Dermis blood vessel endothelial cell (primary cell): ENCODE data around the gene GRID1. TPM values are rescaled to one million over a fixed set of nuclear protein-coding genes. Genes with fewer than 3 reads are reported as not detected.

Experiments used
- DNase-seq: peaks from one replicate; pipeline ENCODE4 v3.0.0; 2010
- total RNA-seq: library from RNA; depleted of rRNA; stranded (reverse); fragments of >200 nt; gene quantifications from 2 replicates; pipeline ENCODE4 v1.2.3, GENCODE V29; 2014

GRID1 gene
- total RNA-seq, 1 donor from 2014 or later, result not detected

- DNase-seq, result no peak
Observed at GRCh38 chr10:86312701-86313270, 53.8 kb downstream of the GRID1 start.

GRCh38 chr10:86311906-86312305, 54.7 kb downstream of the GRID1 start:
- DNase-seq, result no peak

DNA sequence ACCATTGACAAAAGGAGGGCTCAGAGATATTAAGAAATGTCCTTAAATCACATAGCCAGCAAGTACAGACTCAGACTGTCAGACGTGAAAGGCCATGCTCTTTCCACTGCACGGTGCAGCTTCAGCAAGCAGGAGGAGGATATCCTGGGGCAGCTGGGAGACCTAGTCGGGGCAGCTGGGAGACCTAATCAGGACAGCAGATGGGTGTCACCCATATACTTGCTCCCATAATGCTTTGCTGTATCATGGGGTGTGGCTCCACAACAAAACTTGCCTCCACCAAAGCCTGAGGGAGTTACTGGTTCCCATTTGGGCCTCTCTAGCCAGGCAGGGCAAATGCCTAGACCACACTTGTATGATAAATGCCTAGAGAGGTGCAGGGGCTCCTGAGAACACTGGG, 55.4 kb downstream of the GRID1 start:
- DNase-seq, result no peak

DNA sequence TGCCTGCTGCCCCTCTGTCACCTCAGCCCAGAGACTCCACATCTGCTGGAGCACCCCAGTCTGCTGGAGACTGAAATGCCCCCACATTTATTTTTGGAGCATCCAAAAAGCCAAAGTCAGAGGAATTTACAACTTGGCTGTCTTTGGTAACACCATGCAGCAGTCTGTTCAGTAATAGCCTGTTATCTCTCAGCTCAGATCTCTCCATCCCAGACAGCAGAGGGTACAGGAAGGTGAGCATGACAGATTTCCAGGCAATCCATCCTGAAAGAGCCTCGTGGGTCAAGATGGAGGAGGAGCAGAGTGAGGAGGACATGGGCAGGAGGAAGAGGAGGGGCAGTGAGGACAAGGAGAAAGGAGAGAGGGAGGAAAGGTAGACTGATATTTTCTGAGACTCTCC, 55.9 kb downstream of the GRID1 start:
- no peak for DNase-seq

- DNase-seq, result no peak
Observed at GRCh38 chr10:86310291-86310690, 56.3 kb downstream of the GRID1 start.

DNA sequence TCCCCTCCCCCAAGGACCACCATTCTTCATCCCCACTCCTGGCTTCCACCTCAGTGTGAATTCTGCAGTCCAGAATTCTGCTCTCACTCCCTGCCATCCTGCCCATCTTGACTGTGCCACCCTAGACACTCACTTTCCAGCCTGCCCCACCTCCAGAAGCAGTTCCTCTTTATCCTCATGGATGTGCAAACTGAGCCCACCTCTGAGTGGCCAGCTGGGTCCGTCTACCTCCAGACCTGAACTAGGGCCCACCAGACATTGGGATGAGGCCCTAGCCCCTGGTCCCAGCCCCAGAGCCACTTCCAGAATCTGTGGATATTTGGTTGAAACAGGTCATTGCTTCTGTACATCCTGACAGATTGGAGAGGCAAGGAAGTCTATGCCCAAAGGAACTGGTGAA, 58.5 kb downstream of the GRID1 start:
- no peak for DNase-seq

DNA sequence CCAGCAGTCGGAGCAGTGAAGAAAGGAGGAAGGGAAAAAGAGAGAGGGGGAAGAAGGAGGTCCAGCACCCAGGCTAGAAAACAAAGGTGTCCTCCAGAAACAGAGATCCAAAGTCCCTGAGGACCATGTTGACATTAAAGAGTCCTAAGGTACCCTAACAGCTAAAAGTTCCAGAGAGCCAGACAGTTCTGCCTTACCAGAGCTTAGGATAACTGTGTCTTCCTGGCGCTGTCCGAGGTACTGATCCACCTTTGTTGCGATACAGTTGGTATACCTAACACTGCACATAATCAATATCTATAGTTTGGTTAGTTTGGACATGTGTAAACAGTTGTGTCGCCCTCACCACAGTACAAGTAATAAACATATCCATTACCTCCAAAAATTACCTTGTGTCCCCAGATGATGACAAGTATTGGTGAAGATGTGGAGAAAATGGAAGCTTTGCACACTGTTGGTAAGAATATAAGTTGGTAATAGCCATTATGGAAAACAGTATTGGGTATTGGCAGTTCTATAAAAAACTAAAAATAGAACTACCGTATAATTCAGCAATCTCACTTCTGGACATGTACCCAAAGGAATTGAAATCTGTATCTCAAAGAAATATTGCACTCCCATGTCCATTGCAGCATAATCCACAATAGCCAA, 59.8 kb downstream of the GRID1 start:
- DNase-seq, result peak; percentile 30

GRCh38 chr10:86305521-86305920, 61.1 kb downstream of the GRID1 start:
- no peak for DNase-seq

- DNase-seq, result no peak
Observed at GRCh38 chr10:86304436-86304835, 62.2 kb downstream of the GRID1 start.

GRCh38 chr10:86303626-86304025, 63.0 kb downstream of the GRID1 start:
- DNase-seq, result no peak

GRCh38 chr10:86301971-86302370, 64.6 kb downstream of the GRID1 start:
- no peak for DNase-seq

GRCh38 chr10:86300931-86301830, 65.4 kb downstream of the GRID1 start:
- no peak for DNase-seq

DNA sequence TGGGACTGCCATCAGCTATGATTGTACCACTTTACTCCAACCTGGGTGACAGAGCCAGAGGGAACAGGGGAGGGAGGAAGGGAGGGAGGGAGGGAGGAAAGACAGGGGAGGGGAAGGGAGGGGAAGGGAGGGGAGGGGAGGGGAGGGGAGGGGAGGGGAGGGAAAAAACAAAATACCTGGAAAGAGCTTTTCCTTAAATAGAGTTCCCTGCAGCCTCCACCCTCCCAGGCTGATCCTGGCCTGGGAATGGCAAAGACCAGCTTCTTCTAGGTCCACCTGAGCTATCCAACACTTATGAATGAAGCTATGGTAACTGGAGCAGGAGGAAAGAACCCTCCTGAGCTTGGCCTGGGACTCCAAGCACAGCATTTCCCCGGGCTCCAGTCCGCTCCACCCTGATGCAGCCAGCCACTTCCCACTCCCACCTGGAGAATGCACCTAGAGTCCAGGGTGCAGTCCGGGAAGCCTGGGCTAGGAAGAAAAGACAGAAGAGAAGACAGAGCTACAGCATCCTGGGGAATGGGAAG, 66.1 kb downstream of the GRID1 start:
- no peak for DNase-seq

DNA sequence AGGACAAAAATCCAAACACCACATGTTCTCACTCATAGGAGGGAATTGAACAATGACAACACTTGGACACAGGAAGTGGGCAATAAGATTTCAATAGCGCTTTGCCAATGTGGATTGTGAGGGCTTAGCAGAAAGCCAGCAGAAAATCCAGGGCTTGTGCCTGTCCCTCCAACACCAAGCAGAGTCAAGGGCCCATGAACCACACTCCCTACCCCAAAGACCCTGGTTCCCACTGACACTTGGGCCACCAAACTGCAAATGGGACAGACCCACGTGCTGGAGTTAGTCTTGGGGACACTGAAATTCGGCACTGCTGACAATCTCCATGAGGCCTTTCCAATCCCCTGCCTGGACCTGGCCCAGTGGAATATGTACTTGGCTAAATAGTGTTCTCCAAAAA, 67.0 kb downstream of the GRID1 start:
- no peak for DNase-seq

GRCh38 chr10:86298501-86299001, 68.0 kb downstream of the GRID1 start:
- DNase-seq, result no peak

- DNase-seq, result no peak
Observed at GRCh38 chr10:86295791-86296190, 70.8 kb downstream of the GRID1 start.

GRCh38 chr10:86295351-86295750, 71.2 kb downstream of the GRID1 start:
- DNase-seq, result no peak

DNA sequence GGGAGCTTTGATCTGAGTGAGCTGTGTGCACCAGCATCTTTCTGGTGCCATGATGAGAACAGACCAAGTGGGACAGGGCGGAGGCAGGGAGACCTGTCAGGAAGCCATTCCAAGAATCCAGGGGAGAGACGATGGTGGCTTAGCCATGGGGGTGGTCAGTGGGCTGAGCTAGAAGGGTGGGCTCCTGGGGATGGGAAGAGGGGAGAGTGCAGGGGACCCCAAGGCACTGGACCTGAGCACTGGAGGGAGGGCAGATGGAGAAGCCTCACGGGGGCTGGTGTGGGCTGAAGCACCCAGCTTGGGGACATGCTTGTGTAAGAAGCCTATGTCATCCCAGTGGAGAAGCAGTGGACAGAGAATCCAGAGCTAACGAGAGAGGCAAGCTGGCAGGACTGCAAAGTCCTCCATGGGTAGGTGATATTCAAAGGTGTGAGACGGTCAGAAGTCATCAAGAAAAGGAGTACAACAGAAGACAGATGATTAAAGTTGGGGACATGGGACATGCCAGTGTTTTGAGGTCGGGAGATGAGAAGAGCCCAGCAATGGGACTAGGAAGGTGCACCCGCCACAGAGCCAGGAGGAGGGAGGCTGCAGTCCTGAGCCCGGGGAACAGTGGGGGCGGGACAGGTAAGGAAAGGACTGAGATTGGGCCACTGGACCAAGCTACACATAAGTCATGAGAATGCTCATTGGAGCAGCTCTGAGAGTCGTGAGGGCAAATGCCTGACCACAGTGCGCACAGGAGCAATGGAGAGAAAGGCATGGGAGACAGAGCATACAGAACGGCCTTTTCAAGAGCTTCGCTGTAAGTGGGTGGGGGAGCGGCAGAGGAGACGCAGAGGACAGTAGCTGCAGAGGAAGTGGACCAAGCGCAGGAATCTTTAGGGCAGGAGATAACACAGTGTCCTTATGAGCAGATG, 72.0 kb downstream of the GRID1 start:
- DNase-seq, result no peak

DNA sequence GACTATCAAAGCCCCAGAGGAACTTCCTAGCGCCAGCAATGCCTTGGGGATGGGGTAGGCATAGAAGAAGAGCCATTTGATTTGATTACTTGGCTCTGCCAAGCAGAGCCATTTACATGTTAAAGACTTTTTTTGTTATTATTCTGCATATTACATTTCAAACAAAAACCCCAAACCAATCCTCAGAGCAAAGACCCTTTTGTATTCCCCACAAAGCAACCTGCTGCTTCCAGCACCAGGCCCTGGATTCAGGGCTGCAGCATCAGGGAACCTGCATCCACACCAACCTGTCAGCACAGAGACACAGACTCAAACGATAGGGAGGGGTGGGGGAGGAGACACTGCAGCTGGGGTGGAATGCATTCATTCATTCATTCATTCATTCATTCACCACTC, 73.2 kb downstream of the GRID1 start:
- DNase-seq, result no peak

DNA sequence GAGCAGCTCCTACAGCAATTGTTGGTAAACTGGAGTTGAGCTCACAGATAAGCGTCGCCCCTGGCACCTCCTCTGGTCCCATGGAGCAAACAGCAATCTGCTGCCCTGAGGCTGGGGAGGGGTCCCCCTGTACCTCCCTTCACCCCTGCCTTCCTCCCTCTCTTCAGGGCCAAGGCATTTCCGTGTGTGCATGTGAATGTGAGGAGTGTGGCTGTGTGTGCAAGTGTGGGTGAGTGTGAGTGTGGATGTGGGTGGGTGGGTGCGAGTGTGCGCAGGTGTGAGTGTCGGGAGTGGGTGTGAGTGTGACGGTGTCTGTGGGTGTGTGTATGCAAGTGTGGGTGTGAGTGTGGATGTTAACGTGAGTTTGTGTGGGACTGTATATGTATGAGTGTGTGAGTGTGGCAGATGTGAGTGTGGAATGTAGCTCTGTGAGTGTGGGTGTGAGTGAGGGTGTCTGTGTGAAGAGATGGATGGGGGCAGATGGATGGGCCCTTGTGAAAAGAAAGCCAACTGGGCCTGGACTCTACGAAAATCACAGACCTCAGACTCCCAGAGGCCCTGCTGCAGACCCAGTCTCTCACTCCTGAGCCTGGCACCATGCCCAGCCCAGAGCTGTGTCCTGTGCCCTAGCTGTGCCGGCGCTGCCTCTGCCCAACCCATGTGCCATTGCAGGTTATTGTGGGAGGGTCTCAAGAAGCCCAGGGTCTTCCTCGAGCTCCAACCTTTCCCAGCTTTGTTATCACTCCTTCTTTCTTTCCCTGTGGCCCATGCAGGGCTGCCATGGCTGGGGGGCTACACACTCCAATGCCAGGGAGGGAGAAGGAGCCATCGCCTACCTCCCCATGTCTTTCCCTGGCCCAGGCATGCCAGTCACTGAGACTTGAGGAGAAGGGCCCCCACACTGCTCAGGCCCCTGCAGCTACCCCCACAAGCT, 73.9 kb downstream of the GRID1 start:
- DNase-seq, result no peak
